OCI-LY7 (cell line): ENCODE data around the gene MRPL49. TPM values are rescaled to one million over a fixed set of nuclear protein-coding genes. Genes with fewer than 3 reads are reported as not detected.
"Not testable (repeated sequence)": the region's sequence is repeated elsewhere in the genome, so short reads cannot be mapped to it uniquely, and the experiment has no call there.

ENCODE experiments used
- BruUV-seq: library from RNA; stranded (reverse); fragments of 400-500 nt; replicated peaks from 2 replicates; lab custom pipeline; 2021; lab: Mats Ljungman, UMichigan
- CTCF ChIA-PET: fragments of 300-600 bp; sonication (Branson Sonifier 250); formaldehyde crosslinking; loops from one replicate; lab custom pipeline; 2022; ENCODE audit warnings: antibody characterized with exemption; ENCODE audit not compliant: unreplicated experiment; lab: Charles Lee
- POLR2A ChIA-PET: fragments of 300-600 bp; sonication (Branson Sonifier 250); formaldehyde crosslinking; loops from one replicate; lab custom pipeline; 2022; ENCODE audit warnings: antibody characterized with exemption; lab: Charles Lee
- DNase-seq: peaks from one replicate; pipeline ENCODE4 v3.0.0-alpha.2; 2015; ENCODE audit warnings: low spot score
- H2AFZ ChIP-seq: fragments of 200-600 bp; sonication (generic), shearing (Covaris generic); 2 replicates; pipeline ENCODE4 v1.6.1; 2014; ENCODE audit warnings: mild to moderate bottlenecking, antibody characterized with exemption, low read length, moderate library complexity
- H3K27ac ChIP-seq: fragments of 200-600 bp; sonication (generic); 2 replicates; pipeline ENCODE4 v1.5.1; 2014; ENCODE audit warnings: mixed run types, low read depth, mild to moderate bottlenecking, moderate library complexity, low read length, inconsistent platforms; ENCODE audit not compliant: poor library complexity, severe bottlenecking
- H3K36me3 ChIP-seq: fragments of 200-600 bp; sonication (generic); 2 replicates; pipeline ENCODE4 v1.6.1; 2014; ENCODE audit warnings: mild to moderate bottlenecking, antibody characterized with exemption, low read length, moderate library complexity, mixed read lengths; ENCODE audit not compliant: insufficient read depth
- H3K4me1 ChIP-seq: fragments of 200-600 bp; sonication (generic); 2 replicates; pipeline ENCODE4 v1.5.1; 2014; ENCODE audit warnings: mild to moderate bottlenecking, low read length; ENCODE audit not compliant: insufficient read depth, poor library complexity, severe bottlenecking
- H3K4me2 ChIP-seq: fragments of 200-600 bp; sonication (generic); 2 replicates; pipeline ENCODE4 v1.6.1; 2014; ENCODE audit warnings: mild to moderate bottlenecking, low read length
- H3K4me3 ChIP-seq: fragments of 200-600 bp; sonication (generic); 2 replicates; pipeline ENCODE4 v1.5.1; 2014; ENCODE audit warnings: mild to moderate bottlenecking, low read depth, low read length; ENCODE audit not compliant: poor library complexity, severe bottlenecking
- H3K79me2 ChIP-seq: fragments of 200-600 bp; sonication (generic); 2 replicates; pipeline ENCODE4 v1.6.1; 2016; ENCODE audit warnings: low read depth, mild to moderate bottlenecking, low read length, moderate library complexity, mixed read lengths; ENCODE audit not compliant: insufficient read depth
- H3K9me2 ChIP-seq: fragments of 200-600 bp; sonication (generic); 2 replicates; pipeline ENCODE4 v1.6.1; 2016; ENCODE audit warnings: mild to moderate bottlenecking, low read length, mixed read lengths; ENCODE audit not compliant: insufficient read depth
- H3K9me3 ChIP-seq: fragments of 200-600 bp; sonication (generic); 2 replicates; pipeline ENCODE4 v1.6.1; 2014; ENCODE audit warnings: mild to moderate bottlenecking, mixed run types, low read length, mixed read lengths
- H4K20me1 ChIP-seq: fragments of 200-600 bp; sonication (generic); 2 replicates; pipeline ENCODE4 v1.6.1; 2014; ENCODE audit warnings: mild to moderate bottlenecking, antibody characterized with exemption, low read length, moderate library complexity, mixed read lengths; ENCODE audit not compliant: insufficient read depth
- CTCF ChIP-seq: fragments of 200-600 bp; sonication (generic); conservative IDR thresholded peaks from 2 replicates; pipeline ENCODE4 v1.5.1; 2014; ENCODE audit warnings: mild to moderate bottlenecking, antibody characterized with exemption, low read length, moderate library complexity, mixed read lengths
- EZH2phosphoT487 ChIP-seq: fragments of 200-600 bp; sonication (generic); IDR thresholded peaks from 2 replicates; pipeline ENCODE4 v1.6.1; 2018; ENCODE audit warnings: low read depth, borderline replicate concordance, mild to moderate bottlenecking, mixed run types, antibody characterized with exemption, low read length, moderate library complexity, mixed read lengths
- intact Hi-C: fragments of 100-400 bp; cut with micrococcal nuclease; formaldehyde crosslinking; loops from one replicate; pipeline ENCODE4 v1.10.0; 2022; ENCODE audit not compliant: unreplicated experiment
- total RNA-seq, 2 experiments: library from RNA; depleted of rRNA in 1 of 2; stranded (reverse); fragments of >200 nt in 1 of 2; shearing (Covaris generic) in 1 of 2; gene quantifications; 2 replicates each; pipeline ENCODE4 v1.2.3, GENCODE V29; 2014 to 2022

Gene MRPL49
- total RNA-seq, 2 experiments from 2014 or later = 65.2 to 81.6 TPM

GRCh38 chr11:65141896-65142494 lies 19.9 kb downstream of the MRPL49 start:
- no peak for TF ChIP-seq EZH2phosphoT487
- no peak for TF ChIP-seq CTCF
- H3K79me2 ChIP-seq = no peaks in the 10 kb centered on the region
- no peaks in the 10 kb centered on the region; the same call in 1 of the 2 replicates for H3K36me3 ChIP-seq
- intact Hi-C loops = no loop called here
- H3K4me2 ChIP-seq = no peak overlapping the region
- BruUV-seq = no TSS peak
- ChIA-PET CTCF (no interaction called here), POLR2A (no interaction called here)
- peaks cover 22% of the 10 kb centered on the region for H3K4me1 ChIP-seq
- no peak overlapping the region for H2AFZ ChIP-seq
- H3K9me3 ChIP-seq = peaks cover 9% of the 10 kb centered on the region; the same call in 1 of the 2 replicates
- H3K9me2 ChIP-seq = no peaks in the 10 kb centered on the region
- DNase-seq = no peak
- H3K4me3 ChIP-seq = no peak overlapping the region
- no peak overlapping the region for H3K27ac ChIP-seq
- H4K20me1 ChIP-seq = no peaks in the 10 kb centered on the region

DNA sequence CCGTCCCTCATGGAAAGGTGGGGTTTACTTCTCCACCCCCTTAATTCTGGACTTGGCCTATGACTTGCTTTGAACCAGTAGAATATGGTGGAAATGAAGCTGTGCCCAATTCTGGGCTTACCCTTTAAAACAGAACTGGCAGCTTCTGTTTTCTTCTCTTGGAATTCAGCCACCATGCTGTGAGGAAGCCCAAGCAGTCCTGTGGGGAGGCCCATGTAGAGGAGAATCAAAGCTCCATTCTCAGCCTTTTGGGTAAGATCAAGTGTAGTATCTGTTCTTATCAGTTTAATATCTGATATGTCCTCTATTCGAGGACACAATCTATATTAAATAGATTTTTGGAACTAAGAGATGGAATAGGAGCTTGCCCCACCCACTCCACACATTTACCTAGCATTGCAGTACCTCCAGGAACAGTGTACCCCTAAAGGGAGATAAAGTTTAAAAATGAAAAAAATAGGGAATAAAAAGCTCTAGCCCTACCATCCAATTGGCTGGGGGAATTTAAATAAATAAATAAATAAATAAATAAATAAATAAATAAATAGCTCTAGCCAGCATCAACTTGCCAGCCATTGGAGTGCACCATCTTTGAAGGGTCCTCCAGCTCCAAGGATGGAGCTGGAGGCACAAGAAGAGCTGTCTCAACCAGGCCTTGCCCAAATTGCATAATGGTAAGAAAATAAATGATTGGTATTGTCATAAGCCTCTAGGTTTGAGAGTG lies 25.4 kb downstream of the MRPL49 start:
- no peak overlapping the region for H3K4me2 ChIP-seq
- H3K9me2 ChIP-seq = no peaks in the 10 kb centered on the region
- ChIA-PET POLR2A (interaction anchor here (0.6 to 1.7 kb wide), 4 partner anchors 12 to 77 kb away, joined by 4 to 10 read pairs (median 4); no protein-coding TSS in a partner anchor), CTCF (no interaction called here)
- no peak for DNase-seq
- peaks cover 15% of the 10 kb centered on the region; the same call in 1 of the 2 replicates for H3K9me3 ChIP-seq
- H4K20me1 ChIP-seq = no peaks in the 10 kb centered on the region
- H3K27ac ChIP-seq = no peak overlapping the region
- H3K4me1 ChIP-seq = peaks cover 25% of the 10 kb centered on the region
- no peaks in the 10 kb centered on the region; the same call in 1 of the 2 replicates for H3K36me3 ChIP-seq
- no peaks in the 10 kb centered on the region for H3K79me2 ChIP-seq
- H2AFZ ChIP-seq = no peak overlapping the region
- BruUV-seq = no TSS peak
- no peak for TF ChIP-seq CTCF
- no peak for TF ChIP-seq EZH2phosphoT487
- intact Hi-C loops = no loop called here
- H3K4me3 ChIP-seq = no peak overlapping the region

GRCh38 chr11:65148657-65149056 lies 26.5 kb downstream of the MRPL49 start:
- TF ChIP-seq EZH2phosphoT487 = no peak
- TF ChIP-seq CTCF = no peak
- intact Hi-C loops = no loop called here
- Histone ChIP-seq H4K20me1 (no peaks in the 10 kb centered on the region), H2AFZ (no peak overlapping the region), H3K4me3 (no peak overlapping the region), H3K4me2 (no peak overlapping the region), H3K9me3 (peaks cover 15% of the 10 kb centered on the region; the same call in 1 of the 2 replicates), H3K36me3 (no peaks in the 10 kb centered on the region; the same call in 1 of the 2 replicates), H3K27ac (no peak overlapping the region), H3K9me2 (no peaks in the 10 kb centered on the region), H3K79me2 (no peaks in the 10 kb centered on the region), H3K4me1 (peaks cover 29% of the 10 kb centered on the region)
- POLR2A ChIA-PET = interaction anchor here (0.6 to 0.7 kb wide), 2 partner anchors 8 to 134 kb away, joined by 5 read pairs; no protein-coding TSS in a partner anchor
- no TSS peak for BruUV-seq
- DNase-seq = no peak
- CTCF ChIA-PET = no interaction called here

DNA sequence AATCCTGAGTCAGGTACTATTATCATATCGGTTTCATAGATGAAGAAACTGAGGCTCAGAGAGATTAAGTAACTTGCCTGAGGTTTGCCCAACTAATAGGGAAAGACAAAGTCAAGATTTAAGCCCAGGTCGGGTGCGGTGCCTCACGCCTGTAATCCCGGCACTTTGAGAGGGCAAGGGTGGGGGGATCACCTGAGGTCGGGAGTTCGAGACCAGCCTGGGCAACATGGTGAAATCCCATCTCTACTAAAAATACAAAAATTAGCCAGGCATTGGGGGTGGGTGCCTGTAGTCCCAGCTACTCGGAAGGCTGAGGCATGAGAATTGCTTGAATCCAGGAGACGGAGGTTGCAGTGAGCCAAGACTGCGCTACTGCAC lies 28.0 kb downstream of the MRPL49 start:
- intact Hi-C loops, POLR2A ChIA-PET, BruUV-seq: not testable (repeated sequence)

More for the DNA sequence above, 28.0 kb downstream of the MRPL49 start:
- H3K9me2 ChIP-seq, H3K4me2 ChIP-seq, CTCF ChIA-PET, H3K4me3 ChIP-seq, H3K36me3 ChIP-seq, H2AFZ ChIP-seq, DNase-seq, H3K79me2 ChIP-seq, H3K27ac ChIP-seq, H4K20me1 ChIP-seq: not testable (repeated sequence)
- H3K4me1 ChIP-seq = peaks cover 29% of the 10 kb centered on the region
- H3K9me3 ChIP-seq = peaks cover 15% of the 10 kb centered on the region; the same call in 1 of the 2 replicates
